HG03354 (cell line): ENCODE data around the gene TNFAIP2.
"Not testable (repeated sequence)": the region's sequence is repeated elsewhere in the genome, so short reads cannot be mapped to it uniquely, and the experiment has no call there.

Experiments used
- ATAC-seq: cut with Tn5 transposase; IDR thresholded peaks from one replicate; pipeline ENCODE4 v1.9.1; 2021; ENCODE audit warnings: mild to moderate bottlenecking; ENCODE audit not compliant: unreplicated experiment, poor library complexity, severe bottlenecking

TNFAIP2 gene

GRCh38 chr14:103172921-103173320 lies 49.7 kb downstream of the TNFAIP2 start:
- ATAC-seq, result no peak

- ATAC-seq, result not testable (repeated sequence)
These were observed 50.6 kb downstream of the TNFAIP2 start for GRCh38 chr14:103173887-103174286.

- ATAC-seq, result not testable (repeated sequence)
These were observed 52.9 kb downstream of the TNFAIP2 start for GRCh38 chr14:103176176-103176575.

DNA sequence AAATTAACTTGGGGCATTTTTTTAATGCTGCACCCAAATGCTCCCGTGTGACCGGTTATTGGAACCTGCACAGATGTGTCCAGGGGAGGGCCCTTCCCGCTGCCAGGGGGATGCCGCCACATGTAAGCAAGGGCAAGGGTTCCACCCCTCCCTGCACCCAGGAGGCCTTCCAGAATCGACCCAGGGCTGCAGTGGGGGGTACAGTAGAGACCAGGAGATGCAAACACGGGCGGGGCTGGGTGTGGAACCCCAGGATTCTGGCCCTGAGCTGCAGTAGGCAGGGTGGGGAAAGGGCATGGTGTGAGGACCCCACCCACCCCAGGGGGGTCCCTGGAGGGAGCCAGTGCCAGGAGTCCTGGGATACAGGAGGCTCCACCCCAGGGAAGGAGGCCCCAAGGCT lies 54.1 kb downstream of the TNFAIP2 start:
- no peak for ATAC-seq

GRCh38 chr14:103178521-103178920 lies 55.3 kb downstream of the TNFAIP2 start:
- no peak for ATAC-seq

DNA sequence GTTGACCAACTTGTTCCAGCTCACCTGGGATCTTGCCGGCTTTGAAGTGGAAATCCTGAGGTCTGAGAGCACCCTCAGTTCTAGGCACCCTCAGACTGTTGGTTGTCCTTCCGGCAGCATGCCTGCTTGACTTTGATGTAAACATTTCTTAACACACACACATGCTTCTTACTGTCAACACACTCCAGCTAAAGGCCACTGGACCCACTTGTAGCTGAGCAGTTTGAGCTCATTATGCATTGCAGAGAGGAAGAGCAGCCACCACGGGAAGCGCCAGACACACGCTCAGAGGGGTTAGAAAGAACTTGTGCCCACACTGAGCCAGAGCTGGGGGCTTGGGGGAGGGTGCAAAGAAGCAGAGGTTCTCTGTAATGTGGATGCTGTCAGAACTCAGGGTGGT lies 55.8 kb downstream of the TNFAIP2 start:
- no peak for ATAC-seq

GRCh38 chr14:103180331-103180730 lies 57.1 kb downstream of the TNFAIP2 start:
- ATAC-seq, result no peak

- no peak for ATAC-seq
These were observed 60.8 kb downstream of the TNFAIP2 start for GRCh38 chr14:103184046-103184445.

GRCh38 chr14:103185051-103186029 lies 62.1 kb downstream of the TNFAIP2 start:
- no peak for ATAC-seq

- ATAC-seq, result no peak
These were observed 63.1 kb downstream of the TNFAIP2 start for GRCh38 chr14:103186241-103186822.
